Naive thymus-derived CD4-positive, alpha-beta T cell (primary cell): ENCODE data around the gene RGS6. TPM values are rescaled to one million over a fixed set of nuclear protein-coding genes. Genes with fewer than 3 reads are reported as not detected.

Experiments
- ATAC-seq: fragments of 150-1000 bp; cut with Tn5 transposase; 2 replicates; pipeline ENCODE4 v1.10.0; 2021; ENCODE audit warnings: mild to moderate bottlenecking, moderate library complexity
- CTCF ChIA-PET: fragments of 350-600 bp; sonication (Branson Sonifier 250); formaldehyde crosslinking; loops from one replicate; lab custom pipeline; 2021; ENCODE audit warnings: antibody characterized with exemption; lab: Charles Lee
- POLR2A ChIA-PET: fragments of 350-600 bp; sonication (Branson Sonifier 250); formaldehyde crosslinking; loops from one replicate; lab custom pipeline; 2021; ENCODE audit warnings: antibody characterized with exemption, inconsistent platforms; lab: Charles Lee
- DNase-seq, 9 donors: peaks; one replicate each; pipeline versions ENCODE4 v3.0.0 to v3.0.0-alpha.2; 2020 to 2022; ENCODE audit warnings: mixed read lengths in 1 of 9
- H3K27ac ChIP-seq: one replicate; pipeline ENCODE4 v1.7.0; 2013; ENCODE audit warnings: mild to moderate bottlenecking, low read depth, low read length, moderate library complexity
- H3K27me3 ChIP-seq, 2 donors: one replicate each; pipeline ENCODE4 v1.7.0; 2013; ENCODE audit warnings: low read length in 2 of 2, mild to moderate bottlenecking in 2 of 2, moderate library complexity in 2 of 2; ENCODE audit not compliant: control insufficient read depth in 2 of 2, insufficient read depth in 2 of 2
- H3K36me3 ChIP-seq, 3 experiments: 1 replicate in 2 of 3; 2 replicates in 1 of 3; pipeline ENCODE4 v1.7.0; 2013; ENCODE audit warnings: low read length in 3 of 3, mild to moderate bottlenecking in 3 of 3, moderate library complexity in 1 of 3; ENCODE audit not compliant: insufficient read depth in 3 of 3, control insufficient read depth in 2 of 3
- H3K4me1 ChIP-seq, 2 donors: one replicate each; pipeline ENCODE4 v1.7.0; 2013; ENCODE audit warnings: low read length in 2 of 2, mild to moderate bottlenecking in 2 of 2, moderate library complexity in 1 of 2; ENCODE audit not compliant: control insufficient read depth in 2 of 2, insufficient read depth in 2 of 2
- H3K4me3 ChIP-seq: 2 replicates; pipeline ENCODE4 v1.7.0; 2013; ENCODE audit warnings: mild to moderate bottlenecking, low read length
- H3K9me3 ChIP-seq, 3 experiments: 1 replicate in 2 of 3; 2 replicates in 1 of 3; pipeline ENCODE4 v1.7.0; 2013; ENCODE audit warnings: low read length in 3 of 3; ENCODE audit not compliant: control insufficient read depth in 2 of 3
- H3K27ac Mint-ChIP-seq, 9 donors: one replicate each; pipeline ENCODE4 v1.8.0; 2020 to 2022; ENCODE audit warnings: mixed read lengths in 9 of 9, mild to moderate bottlenecking in 8 of 9, moderate library complexity in 5 of 9, inconsistent platforms in 2 of 9
- H3K27me3 Mint-ChIP-seq, 5 donors: one replicate each; pipeline ENCODE4 v1.8.0; 2021 to 2022; ENCODE audit warnings: mixed read lengths in 5 of 5, mild to moderate bottlenecking in 1 of 5
- H3K36me3 Mint-ChIP-seq, 5 donors: one replicate each; pipeline ENCODE4 v1.8.0; 2020 to 2022; ENCODE audit warnings: mixed read lengths in 5 of 5, mild to moderate bottlenecking in 3 of 5, inconsistent platforms in 1 of 5
- H3K4me1 Mint-ChIP-seq, 7 donors: one replicate each; pipeline ENCODE4 v1.8.0; 2020 to 2022; ENCODE audit warnings: mixed read lengths in 7 of 7, mild to moderate bottlenecking in 3 of 7, inconsistent platforms in 1 of 7
- H3K4me3 Mint-ChIP-seq, 10 donors: one replicate each; pipeline ENCODE4 v1.8.0; 2020 to 2022; ENCODE audit warnings: mild to moderate bottlenecking in 10 of 10, mixed read lengths in 10 of 10, moderate library complexity in 6 of 10, inconsistent platforms in 2 of 10
- H3K9me3 Mint-ChIP-seq, 11 donors: one replicate each; pipeline ENCODE4 v1.8.0; 2020 to 2022; ENCODE audit warnings: mixed read lengths in 11 of 11, mild to moderate bottlenecking in 4 of 11, inconsistent platforms in 1 of 11, moderate library complexity in 1 of 11
- intact Hi-C, 2 donors: fragments of 100-400 bp; cut with micrococcal nuclease; formaldehyde crosslinking; loops; one replicate each; pipeline ENCODE4 v1.15.1; 2023
- microRNA-seq: library from miRNA; unstranded; fragments of <30 nt; microRNA quantifications from one replicate; pipeline ENCODE4 v1.2.0, GENCODE V29; 2022; ENCODE audit warnings: borderline microRNAs expressed
- polyA plus RNA-seq, 2 donors: library from polyadenylated mRNA; unstranded; fragments of 300-500 nt; fragmentation: Illumina TruSeq; gene quantifications; one replicate each; pipeline ENCODE4 v1.2.3, GENCODE V29; 2021
- total RNA-seq, 6 experiments: library from RNA in 5 of 6; stranded (reverse) in 5 of 6; gene quantifications; 1 replicate in 5 of 6; 2 replicates in 1 of 6; pipeline ENCODE4 v1.2.3 and lab custom pipeline; 2021 to 2026

The RGS6 gene
- total and polyA plus RNA-seq, 7 experiments from 2014 or later = 0.29 to 0.97 TPM; not detected in 5

DNA sequence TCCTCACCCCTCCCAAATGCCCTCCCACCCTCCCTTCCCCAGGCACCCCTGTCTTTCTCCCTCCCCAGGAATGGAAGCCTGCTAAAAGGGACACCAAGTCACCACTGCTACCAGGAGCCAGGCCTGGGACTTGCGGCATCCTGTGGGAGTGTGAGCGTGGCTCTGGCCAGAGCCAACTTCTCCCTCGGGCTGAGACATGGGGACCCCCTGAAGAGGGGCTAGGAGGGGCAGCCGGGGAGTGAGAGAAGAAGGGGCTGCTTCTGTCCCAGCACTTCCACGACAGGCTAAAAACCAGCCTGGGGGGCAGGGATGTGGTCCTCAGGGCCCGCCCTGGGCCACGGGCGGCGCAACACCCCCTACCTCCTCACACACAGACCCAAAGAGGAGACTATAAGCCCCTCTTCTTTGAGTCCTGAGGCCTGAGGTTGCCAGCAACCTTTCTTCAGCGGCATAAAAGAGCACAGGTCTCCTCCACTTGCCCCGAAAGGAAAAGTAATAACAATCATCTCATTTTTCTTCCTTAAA is 682.7 kb downstream of the RGS6 start:
- Mint-ChIP-seq H3K27me3 (peaks cover 0 to 17% (median 5%) of the 10 kb centered on the region in 5 donors), H3K36me3 (peaks cover 0 to 3% (median 0%) of the 10 kb centered on the region in 5 donors), H3K4me3 (no peak overlapping the region), H3K9me3 (peaks cover 0 to 2% (median 0%) of the 10 kb centered on the region in 11 donors), H3K27ac (no peak overlapping the region), H3K4me1 (peaks cover 0 to 3% (median 0%) of the 10 kb centered on the region in 7 donors)
- DNase-seq (no peak), ATAC-seq (no peak)
- CTCF ChIA-PET = no interaction called here
- no peaks in the 10 kb centered on the region for H3K9me3 ChIP-seq
- no peaks in the 10 kb centered on the region for H3K4me1 ChIP-seq
- no peak overlapping the region for H3K27ac ChIP-seq
- intact Hi-C loops = no loop called here
- POLR2A ChIA-PET = no interaction called here
- no peak overlapping the region for H3K4me3 ChIP-seq
- no peaks in the 10 kb centered on the region for H3K36me3 ChIP-seq
- H3K27me3 ChIP-seq = no peaks in the 10 kb centered on the region

DNA sequence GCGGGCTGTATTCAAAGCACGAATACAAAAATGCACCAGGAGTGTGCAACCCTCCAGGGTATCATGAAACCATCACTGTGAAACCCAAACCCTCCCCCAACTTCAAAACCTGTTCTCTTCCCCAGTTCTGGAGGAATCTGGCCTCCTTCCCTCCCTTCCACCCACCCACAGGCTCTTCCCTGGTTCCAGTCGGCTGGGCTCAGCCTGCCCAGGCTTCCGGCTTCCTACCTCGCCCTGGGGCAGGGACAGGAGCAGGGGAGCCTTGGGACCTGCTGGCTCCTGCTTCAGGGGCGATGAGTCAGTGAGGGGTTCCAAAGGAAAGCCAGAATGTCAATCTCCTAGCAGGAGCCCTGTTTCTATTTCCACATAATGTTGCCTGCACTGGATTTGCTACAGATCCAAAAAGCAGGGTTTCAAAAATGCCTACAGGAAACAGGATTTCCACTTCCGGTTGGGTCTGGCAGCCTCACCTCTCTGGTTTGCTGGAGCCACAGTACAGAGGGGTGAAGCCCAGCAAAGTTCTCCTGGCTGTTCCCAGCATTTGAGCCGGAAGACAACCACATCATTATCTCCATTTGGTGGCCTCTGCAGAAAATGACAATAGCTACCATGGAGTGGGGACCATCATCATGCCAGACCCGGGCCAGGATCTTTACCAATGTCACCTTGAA is 683.4 kb downstream of the RGS6 start:
- peaks cover 0 to 3% (median 0%) of the 10 kb centered on the region in 5 donors for H3K36me3 Mint-ChIP-seq
- peaks cover 0 to 2% (median 0%) of the 10 kb centered on the region in 11 donors for H3K9me3 Mint-ChIP-seq
- peaks cover 0 to 3% (median 0%) of the 10 kb centered on the region in 7 donors for H3K4me1 Mint-ChIP-seq
- peak in 1 of 9 donors; percentile 18 for DNase-seq
- no peaks in the 10 kb centered on the region for H3K4me1 ChIP-seq
- no peak for ATAC-seq
- ChIA-PET CTCF (no interaction called here), POLR2A (no interaction called here)
- no peaks in the 10 kb centered on the region for H3K36me3 ChIP-seq
- peaks cover 5 to 17% (median 5%) of the 10 kb centered on the region in 5 donors for H3K27me3 Mint-ChIP-seq
- H3K27me3 ChIP-seq = no peaks in the 10 kb centered on the region
- intact Hi-C loops = no loop called here
- peak overlapping the region in 1 of 9 donors; percentile 19 for H3K27ac Mint-ChIP-seq
- H3K9me3 ChIP-seq = no peaks in the 10 kb centered on the region
- H3K4me3 Mint-ChIP-seq = no peak overlapping the region
- H3K4me3 ChIP-seq = no peak overlapping the region
- no peak overlapping the region for H3K27ac ChIP-seq

Small RNA genes lying within 50 kb of the gene (microRNA-seq; reads per million reads assigned to microRNA genes)
- gene MIR7843 = not detected
